HG03439 (cell line): ENCODE measurements around the gene CHN1.

Experiments used
- ATAC-seq: cut with Tn5 transposase; IDR thresholded peaks from one replicate; pipeline ENCODE4 v1.9.1; 2021; ENCODE audit warnings: mild to moderate bottlenecking, moderate library complexity; ENCODE audit not compliant: unreplicated experiment

The CHN1 gene

DNA sequence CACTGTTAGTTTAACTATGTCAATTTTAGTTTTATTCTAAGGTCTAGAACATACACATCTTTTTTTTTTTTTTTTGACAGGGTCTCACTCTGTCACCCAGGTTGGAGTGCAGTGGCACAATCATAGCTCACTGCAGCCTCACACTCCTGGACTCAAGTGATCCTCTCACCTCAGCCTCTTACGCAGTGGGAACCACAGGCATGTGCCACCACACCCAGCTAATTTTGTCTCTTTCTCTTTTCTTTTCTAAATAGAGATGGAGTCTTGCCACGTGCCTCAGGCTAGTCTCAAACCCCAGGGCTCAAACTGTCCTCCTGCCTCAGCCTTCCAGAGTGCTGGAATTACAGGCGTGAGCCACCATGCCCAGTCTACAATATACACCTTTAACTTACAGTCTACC, 171.4 kb downstream of the CHN1 start:
- no peak for ATAC-seq

DNA sequence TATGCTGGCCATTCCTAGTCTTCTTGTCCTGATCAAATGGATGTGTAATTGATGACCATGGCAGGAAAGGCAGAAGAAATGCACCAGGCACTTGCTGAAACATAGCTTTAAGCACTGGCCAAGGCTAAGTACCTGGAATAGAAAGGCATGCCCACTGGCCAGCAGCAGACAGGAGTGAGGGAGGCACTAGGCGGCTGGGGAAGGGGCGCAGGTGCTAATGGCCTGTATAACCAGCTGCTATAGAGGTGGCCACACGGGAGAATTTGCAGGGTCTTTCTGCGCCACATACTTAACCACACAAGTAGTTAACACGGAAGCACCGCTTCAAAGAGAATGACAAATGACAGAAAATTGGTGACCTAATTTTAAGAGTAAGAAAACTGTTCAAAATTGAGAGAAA, 174.6 kb downstream of the CHN1 start:
- ATAC-seq, result no peak

DNA sequence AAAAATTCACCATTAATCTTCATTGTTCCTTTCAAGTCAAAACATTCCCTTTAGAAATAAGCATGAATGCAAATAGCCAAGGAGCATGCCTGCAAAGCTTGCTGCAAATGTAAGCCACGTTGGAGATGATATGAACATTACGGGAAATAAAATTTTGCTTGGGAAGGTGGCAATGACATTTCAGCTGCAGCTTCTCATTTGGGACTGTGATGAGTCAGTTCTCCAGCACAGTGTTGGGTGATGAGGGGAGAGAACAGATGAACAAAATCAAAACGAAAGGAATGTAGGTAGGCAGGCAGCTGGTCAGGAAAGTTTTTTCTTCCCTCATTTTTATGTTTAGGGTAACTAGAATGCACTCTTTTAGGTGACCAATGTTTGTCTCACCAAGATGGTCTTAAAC, 175.6 kb downstream of the CHN1 start:
- no peak for ATAC-seq

DNA sequence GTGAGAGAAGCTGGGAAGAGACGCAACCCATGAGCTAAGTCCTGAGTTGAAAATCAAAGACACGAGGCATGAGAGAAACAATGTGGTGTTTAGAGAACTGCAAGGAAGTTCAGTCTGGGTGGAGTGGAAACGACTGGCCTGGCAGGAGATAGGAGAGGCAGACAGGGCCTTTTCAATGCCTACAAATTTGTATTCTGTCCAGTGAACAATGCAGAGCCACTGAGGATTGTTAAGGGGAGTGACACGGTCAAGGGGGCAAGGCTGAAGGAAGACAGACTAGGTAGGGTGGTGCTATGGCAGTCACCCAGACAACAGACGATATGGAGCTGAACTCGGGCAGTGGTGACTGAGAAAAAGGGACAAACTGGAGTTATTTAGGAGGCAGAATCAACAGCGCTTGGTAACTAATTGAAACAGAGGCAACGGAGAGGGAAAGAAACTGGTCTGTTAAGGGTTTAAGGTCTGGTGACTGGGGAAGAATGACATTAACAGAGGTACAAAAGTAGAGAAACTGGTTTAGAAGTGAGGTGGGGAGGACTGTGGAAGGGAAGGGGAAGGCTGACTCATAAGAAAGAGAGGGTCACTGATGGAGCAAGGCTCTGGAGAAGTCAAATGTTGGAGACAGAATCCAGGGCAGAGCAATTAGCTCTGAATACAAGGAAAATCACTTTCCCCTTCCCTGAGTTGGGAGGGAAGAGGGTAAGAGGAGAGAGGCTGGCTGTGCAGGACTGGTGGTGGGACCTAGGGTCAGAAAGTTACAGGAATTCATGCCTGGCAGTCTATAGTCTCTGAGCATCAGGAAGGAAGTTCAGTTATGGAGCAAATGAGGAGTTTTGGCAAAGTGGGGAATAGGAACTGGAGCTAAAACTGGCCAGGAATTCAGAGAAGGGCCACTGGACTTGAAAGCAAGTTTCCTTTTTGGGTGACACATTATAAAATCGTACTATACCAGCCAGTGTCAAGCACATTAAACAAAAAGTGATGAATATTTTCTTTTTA, 177.5 kb downstream of the CHN1 start:
- ATAC-seq, result no peak

DNA sequence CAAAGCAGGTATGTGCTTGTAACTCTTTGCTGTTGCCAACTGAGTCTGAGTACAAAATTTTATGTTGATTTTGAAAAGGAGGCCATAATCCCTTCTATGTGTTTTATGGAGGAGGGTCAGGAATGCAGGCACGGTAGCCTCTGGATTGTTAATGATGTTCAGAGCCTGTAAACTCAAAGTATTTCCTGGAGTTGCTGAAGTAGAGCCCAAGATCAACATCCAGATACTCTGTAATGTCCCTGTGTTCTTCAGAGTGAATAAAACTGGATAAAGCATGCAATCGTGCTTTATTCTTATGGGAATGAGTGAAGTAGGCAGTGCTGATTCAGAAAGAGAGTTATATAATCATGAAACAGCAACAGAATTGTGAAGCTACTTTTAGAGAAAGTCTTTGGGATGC, 179.1 kb downstream of the CHN1 start:
- no peak for ATAC-seq

DNA sequence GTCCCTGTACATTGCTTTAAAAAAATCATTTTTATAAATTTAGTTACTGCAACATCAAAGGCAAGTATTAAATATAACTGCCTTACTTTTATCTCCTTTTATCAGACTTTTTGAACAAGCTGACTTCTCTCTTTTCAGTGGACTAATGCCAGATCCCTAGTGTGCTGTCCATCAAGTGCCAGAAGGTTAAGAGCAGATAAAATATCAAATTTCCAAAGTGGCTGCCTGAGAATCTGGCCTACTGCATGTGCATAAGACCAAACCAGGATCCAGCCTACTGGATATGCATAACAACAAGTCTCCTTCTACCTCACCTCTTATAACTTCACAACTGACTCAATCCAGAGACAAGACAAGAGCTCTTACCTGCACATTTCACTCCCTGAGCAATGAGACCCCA, 181.1 kb downstream of the CHN1 start:
- ATAC-seq, result no peak

DNA sequence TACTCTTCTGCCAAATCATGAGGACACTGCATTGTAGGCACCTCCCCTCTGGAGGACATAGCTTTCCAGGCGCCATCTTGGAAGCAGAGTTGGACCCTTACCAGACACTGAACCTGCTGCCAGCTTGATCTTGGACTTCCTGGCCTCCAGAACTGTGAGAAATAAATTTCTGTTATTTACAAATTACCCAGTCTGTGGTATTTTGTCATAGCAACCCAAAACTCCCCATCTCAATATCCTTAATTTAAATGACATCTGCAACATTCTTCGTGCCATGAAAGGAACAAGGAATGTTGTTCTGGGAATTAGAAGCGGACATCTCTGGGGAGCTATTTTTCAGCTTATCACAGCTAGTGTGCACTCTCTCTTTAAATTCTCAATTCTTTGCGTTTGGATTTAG, 183.6 kb downstream of the CHN1 start:
- ATAC-seq, result no peak

DNA sequence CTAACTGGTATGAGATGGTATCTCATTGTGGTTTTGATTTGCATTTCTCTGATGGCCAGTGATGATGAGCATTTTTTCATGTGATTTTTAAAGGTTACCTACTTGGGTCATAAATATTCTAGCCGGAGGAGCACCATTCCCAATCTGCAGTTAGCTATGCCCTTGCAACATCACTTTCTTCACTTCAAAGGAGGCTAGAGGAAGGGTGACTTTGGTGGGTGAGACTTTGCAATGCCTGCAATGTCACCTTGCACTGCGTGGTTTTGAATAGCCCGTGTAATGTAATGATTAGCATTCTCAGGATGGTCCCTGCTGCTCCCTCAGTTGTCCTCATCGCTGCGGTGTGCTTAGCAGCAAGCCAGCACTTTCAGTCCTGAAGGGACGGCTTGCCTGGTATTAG, 184.8 kb downstream of the CHN1 start:
- ATAC-seq, result no peak

DNA sequence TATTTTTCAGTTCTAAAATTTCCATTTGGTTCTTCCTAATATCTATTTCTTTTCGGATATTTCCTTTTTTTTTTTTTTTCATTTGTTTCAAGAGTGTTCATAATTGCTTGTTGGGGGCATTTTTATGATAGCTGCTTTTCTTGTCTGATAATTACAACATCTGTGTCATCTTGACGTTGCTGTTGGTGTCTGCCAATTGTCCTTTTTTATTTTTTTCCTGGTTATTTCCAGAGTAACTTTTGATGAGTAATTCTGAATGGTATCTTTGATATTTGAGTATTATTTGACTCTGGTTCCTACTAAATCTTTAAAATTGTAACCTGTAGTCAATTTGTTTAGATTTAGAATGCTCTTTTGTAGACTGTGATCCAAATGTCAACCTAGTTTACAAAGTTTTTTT, 189.7 kb downstream of the CHN1 start:
- ATAC-seq, result no peak

DNA sequence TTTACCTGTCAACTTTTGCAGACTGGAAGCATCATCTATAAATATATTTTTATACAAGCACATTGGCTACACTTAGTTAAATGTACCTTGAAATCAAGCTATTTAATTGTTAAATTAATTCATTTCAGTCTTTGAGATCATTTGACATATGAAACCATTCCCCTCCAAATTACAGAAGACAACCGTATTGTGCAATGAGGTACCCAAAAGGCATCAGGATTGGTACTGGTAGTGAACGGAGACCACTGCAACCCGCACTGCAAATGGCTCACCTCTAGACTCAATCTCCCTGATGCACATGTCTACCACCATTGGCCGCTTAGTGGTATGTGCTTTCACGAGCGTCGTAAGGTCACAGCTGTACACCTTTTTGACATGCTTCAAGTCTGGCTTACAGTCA, 193.1 kb downstream of the CHN1 start:
- no peak for ATAC-seq

DNA sequence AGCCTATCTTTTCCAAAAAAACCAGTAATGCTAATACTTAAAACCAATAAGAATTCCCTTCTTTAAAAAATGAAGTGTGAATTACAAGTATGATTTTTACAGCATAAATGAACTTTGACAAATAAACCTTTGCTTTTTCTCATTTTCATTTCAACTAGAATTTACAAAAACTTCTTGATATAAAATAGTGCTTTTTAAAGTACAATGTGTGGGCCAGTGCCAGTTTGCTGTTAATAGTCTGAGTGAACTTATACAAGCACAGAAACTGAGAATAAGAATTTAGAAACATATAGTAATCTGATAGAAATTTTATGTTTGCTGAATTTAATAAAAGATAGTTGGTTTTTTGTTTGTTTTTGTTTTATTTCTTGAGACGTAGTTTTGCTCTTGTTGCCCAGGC, 197.2 kb downstream of the CHN1 start:
- ATAC-seq, result no peak

DNA sequence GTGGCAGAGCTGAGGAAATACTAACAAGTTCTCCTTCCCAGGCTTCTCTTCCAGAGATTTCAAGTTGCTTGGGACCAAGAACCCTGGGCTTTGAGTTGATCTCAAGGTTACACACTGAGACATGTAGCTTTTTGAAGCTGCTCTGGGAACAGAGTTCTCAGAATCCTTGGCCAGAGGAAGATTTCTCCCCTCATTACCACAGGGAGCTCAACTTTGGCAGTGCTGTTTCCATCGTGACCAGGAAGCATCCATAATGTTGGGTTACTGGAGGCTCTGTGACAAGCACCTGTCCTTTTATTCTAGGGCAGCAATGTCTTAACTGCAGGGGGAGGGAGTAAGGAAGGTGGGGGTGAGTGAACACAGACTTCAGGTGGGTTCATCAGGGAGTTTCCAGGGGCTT, 199.4 kb downstream of the CHN1 start:
- ATAC-seq, result no peak

DNA sequence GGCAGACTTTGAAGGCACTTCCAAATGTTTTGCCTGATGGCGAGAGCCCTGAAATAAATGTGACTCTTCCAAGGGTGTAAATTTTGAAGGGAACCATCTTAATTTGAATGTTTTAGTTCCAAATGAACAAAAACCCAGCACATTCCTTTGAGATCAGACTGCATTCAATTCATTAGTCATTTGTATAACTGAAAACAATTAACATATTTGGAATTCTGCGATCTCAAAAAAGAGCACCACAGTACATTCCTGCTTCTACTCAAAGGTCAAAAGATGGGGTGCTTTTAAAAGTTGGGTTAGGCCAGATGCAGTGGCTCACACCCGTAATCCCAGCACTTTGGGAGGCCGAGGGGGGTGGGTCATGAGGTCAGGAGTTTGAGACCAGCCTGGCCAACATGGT, 202.7 kb downstream of the CHN1 start:
- no peak for ATAC-seq

DNA sequence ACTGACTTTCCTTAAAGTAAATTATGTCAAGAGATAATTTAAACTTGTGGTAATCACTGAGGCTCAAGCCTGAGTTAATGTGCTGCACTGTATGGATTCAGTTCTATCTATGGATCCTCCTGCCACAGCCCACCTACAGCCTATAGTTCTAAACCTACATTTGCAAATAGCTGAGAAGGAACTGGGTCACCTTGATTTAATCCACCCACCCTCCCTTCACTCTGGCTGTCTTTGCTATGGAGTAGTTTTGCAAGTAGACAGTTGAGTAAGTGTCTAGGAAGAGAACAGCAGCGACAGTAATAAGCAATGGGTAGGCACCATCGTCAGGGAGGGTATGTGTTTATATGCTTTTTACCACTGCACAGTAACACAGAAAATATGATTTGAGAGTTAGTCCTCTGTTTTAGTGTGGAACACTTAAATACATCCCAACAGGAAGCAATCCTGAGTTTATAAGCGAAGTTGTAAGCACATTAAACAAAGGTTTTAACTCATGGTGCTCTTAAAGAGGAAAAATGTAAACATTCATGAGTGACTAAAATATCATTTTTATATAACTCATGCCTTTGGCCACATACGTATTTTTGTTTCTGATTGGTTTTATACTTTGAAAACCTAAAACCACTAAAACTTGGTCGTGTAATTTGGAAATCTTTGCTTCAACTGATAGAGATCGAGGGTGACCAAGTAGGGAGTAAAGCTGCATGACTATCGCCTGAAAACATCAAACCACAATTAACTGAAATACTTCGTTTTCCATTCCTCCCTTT, 204.6 kb downstream of the CHN1 start:
- ATAC-seq, result no peak

DNA sequence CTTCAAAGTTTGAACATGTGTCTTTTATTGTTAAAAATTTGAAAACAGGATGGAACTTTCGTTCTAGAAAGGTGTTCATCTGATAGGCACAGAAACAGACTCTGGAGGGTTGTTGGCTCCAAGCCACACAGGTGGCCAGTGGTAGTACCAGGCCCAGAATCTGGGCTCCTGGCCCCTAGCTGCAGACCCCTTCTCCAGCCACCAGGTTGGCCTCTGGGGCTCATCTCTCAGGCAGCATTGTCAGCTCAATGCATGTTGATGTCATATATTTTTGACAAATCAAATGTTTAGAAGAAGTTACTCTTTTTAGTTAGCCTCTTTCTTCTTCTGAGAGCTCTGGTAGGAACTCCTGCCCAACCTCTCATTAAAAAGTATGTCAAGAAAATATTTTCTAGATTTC, 206.4 kb downstream of the CHN1 start:
- no peak for ATAC-seq

DNA sequence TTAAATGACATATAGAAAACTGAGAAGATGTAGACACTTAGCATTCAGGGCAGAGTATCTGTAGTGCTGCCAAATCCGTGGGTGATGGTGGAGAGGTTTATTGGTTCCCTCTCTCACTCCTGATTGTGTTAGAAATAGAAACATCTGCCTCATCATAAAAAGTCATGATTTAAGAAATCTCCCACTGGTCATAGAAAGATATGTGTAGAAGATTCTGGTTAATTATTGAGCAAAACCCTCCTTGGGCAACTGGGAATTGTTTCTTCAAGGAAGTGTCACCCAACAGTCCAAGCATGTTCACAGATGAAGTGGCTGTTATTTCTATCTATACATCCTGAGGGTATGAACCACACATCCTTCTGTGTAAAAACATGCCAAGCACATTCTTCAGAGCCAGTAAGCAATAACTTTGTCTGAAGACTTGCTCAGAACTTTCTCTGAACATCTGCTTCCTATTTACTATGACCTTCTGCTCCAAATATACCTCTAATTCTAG, 207.4 kb downstream of the CHN1 start:
- ATAC-seq, result no peak

DNA sequence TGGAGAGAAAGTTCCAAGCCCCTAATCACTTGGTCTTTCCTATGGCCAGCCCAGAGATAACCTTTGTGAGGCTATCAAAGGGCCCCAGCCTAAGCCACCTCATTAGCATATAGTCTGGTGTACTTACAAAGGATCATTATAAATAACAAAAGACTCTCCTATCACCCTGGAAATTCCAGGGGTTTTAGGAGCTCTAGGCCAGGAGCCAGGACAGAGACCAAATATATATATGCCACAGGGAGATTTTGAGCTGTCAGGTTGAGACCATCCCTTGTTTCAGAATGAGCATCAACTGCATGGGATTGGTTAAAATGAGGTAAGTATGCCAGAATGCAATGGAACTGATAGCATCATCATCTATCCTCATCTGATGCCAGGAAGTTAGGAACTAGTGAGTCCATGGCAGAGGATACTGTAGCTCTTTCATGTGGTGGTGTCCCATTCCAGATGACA, 208.8 kb downstream of the CHN1 start:
- no peak for ATAC-seq

DNA sequence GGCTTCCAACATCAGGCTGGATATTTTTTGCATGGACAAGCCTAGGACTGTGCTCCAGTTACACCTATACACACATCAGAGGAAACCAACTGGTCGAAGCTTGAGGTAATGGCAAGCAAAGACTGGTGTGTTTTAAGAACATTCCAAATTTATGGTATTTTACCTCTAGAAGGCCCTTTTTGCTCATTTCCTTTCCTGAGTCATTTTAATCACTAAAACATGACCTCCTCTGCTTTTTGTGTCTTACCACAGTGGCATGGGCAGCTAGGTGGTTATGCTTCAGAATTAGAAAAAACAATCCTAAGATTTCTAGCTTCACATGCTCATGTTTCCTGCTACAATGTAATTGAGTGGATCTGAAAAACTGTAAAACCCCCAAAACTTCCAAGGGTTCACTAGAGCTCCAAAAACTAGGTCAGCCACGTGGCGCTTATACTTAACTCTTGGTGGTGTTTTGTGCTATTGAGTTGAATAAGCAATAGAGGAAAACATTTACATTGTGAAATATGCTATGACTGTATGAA, 210.3 kb downstream of the CHN1 start:
- ATAC-seq, result no peak

DNA sequence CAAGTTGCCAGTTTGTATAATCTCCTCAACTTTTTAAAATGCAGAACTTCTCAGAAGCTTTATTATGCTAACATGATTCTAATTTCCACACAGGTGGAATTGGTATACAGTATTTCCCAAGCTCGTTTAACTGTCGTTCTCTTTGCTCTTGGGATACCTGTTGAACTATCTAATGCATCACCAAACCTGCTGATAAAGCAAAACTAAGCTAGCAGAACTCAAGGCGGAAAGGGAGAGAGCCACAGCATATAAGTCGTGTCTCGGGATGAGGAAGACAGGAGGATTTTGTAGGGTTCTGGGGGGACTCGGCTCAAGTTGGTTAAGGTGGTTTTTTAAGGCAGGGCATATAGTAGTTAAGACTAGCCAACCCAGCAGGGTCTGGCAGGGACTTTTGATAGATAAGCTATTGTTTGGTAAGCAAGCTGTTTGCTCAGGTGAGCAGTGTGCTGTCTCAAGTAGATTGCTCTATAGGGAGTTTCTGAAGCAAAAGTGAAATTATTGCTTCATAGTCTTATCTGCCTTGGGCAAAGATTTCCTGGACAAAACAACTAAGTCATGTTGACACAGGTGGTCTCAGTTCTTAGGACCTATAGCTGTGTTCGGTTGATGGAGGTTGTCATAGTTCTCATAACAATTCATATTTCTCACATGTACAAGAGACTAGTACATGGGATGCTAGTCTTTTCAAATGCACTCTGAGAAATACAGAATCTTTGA, 212.7 kb downstream of the CHN1 start:
- ATAC-seq, result no peak

DNA sequence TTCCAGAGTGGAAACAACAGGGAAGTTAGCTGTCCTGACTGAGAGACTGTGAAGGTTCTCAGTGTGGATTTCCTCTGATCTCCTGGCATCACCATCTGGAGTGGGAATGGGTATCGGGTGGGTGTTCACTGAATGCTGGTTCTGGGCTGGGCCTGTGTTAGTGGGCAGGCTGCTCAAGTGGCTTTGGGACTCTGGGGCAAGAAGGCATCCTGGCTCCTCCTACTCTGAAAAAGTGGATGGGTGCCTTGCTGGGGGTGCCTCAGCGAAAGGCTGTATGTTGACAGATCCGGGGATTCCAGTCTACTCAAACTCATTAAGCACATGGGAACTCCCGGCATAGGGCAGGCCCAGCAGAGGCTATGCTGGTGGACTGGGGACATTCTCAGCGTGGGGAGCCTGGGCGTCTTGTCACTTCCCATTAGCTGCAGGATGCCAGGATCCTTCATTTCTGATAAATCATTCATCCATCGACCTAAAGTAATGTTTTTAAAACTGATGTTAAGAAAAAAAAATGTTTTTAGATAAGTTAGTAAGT, 213.4 kb downstream of the CHN1 start:
- no peak for ATAC-seq

DNA sequence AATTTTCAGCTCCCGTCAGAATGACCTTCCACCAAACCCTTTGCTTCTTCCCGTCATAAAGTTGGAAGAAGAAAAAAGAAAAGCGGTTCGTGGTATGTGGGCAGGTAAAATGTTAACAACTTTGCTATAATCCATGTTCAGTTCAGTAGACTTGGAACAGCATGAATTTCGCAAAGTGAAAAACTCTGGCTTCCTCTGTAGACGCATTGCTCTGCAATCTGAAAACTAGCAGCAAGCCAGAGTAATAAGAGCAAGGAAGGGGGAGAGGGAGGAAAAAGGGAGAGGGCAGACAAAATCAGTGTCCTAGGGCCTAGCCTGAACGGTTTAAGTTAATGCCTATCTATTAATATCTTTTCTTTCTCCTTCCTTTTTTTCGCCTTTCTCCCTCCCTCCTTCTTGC, 214.2 kb downstream of the CHN1 start:
- ATAC-seq, result no peak
